CD4-positive, alpha-beta T cell (primary cell): ENCODE data around the gene ACAP3. TPM values are rescaled to one million over a fixed set of nuclear protein-coding genes. Genes with fewer than 3 reads are reported as not detected.

Experiments
- ATAC-seq: fragments of 200-7000 bp; cut with Tn5 transposase; one replicate; pipeline ENCODE4 v1.10.0; 2022; ENCODE audit warnings: mild to moderate bottlenecking; ENCODE audit not compliant: poor library complexity
- CTCF ChIA-PET: fragments of 350-600 bp; sonication (Branson Sonifier 250); formaldehyde crosslinking; loops from one replicate; lab custom pipeline; 2021; ENCODE audit warnings: antibody characterized with exemption, inconsistent platforms; lab: Charles Lee
- POLR2A ChIA-PET: fragments of 350-600 bp; sonication (Branson Sonifier 250); formaldehyde crosslinking; loops from one replicate; lab custom pipeline; 2021; ENCODE audit warnings: antibody characterized with exemption, inconsistent platforms; lab: Charles Lee
- DNase-seq, 14 experiments: peaks; one replicate each; pipeline ENCODE4 v3.0.0-alpha.2; 2013 to 2020; ENCODE audit warnings: mixed read lengths in 2 of 14
- H3K27ac ChIP-seq, 2 donors: one replicate each; pipeline versions ENCODE4 v1.5.1 to v1.7.0; 2013; ENCODE audit warnings: low read length in 2 of 2, low read depth in 1 of 2, mild to moderate bottlenecking in 1 of 2
- H3K27me3 ChIP-seq, 2 experiments: 1 replicate in 1 of 2; 2 replicates in 1 of 2; pipeline versions ENCODE4 v1.6.1 to v1.7.0; 2013; ENCODE audit warnings: low read length in 2 of 2, control low read depth in 1 of 2, mild to moderate bottlenecking in 1 of 2, moderate library complexity in 1 of 2; ENCODE audit not compliant: insufficient read depth in 2 of 2, control insufficient read depth in 1 of 2
- H3K36me3 ChIP-seq: one replicate; pipeline ENCODE4 v1.6.1; 2013; ENCODE audit warnings: low read length, control low read depth; ENCODE audit not compliant: insufficient read depth
- H3K4me1 ChIP-seq: one replicate; pipeline ENCODE4 v1.6.1; 2013; ENCODE audit warnings: low read length, control low read depth; ENCODE audit not compliant: insufficient read depth
- H3K4me3 ChIP-seq: one replicate; pipeline ENCODE4 v1.5.1; 2013; ENCODE audit warnings: mild to moderate bottlenecking, low read length, moderate library complexity
- H3K9me3 ChIP-seq, 2 experiments: 1 replicate in 1 of 2; 2 replicates in 1 of 2; pipeline versions ENCODE4 v1.6.1 to v1.7.0; 2013; ENCODE audit warnings: low read length in 2 of 2, mild to moderate bottlenecking in 2 of 2, control low read depth in 1 of 2, moderate library complexity in 1 of 2; ENCODE audit not compliant: control insufficient read depth in 1 of 2, insufficient read depth in 1 of 2
- H3K27ac Mint-ChIP-seq: one replicate; pipeline ENCODE4 v1.8.0; 2020; ENCODE audit warnings: mixed read lengths
- H3K27me3 Mint-ChIP-seq: one replicate; pipeline ENCODE4 v1.8.0; 2021; ENCODE audit warnings: mixed read lengths
- H3K36me3 Mint-ChIP-seq: one replicate; pipeline ENCODE4 v1.8.0; 2021; ENCODE audit warnings: low read depth, mixed read lengths
- H3K4me1 Mint-ChIP-seq: one replicate; pipeline ENCODE4 v1.8.0; 2021; ENCODE audit warnings: low read depth, mixed read lengths
- H3K4me3 Mint-ChIP-seq: one replicate; pipeline ENCODE4 v1.8.0; 2020; ENCODE audit warnings: mild to moderate bottlenecking, mixed read lengths
- H3K9me3 Mint-ChIP-seq: one replicate; pipeline ENCODE4 v1.8.0; 2020; ENCODE audit warnings: mixed read lengths
- CTCF ChIP-seq: fragments of 200-600 bp; IDR thresholded peaks from one replicate; pipeline ENCODE4 v1.8.0; 2022; ENCODE audit warnings: antibody characterized with exemption, mild to moderate bottlenecking
- intact Hi-C, 2 experiments: fragments of 100-400 bp; cut with DNase I in 1 of 2; cut with micrococcal nuclease in 1 of 2; formaldehyde crosslinking; loops; one replicate each; pipeline versions ENCODE4 v1.15.1 to v1.9.0; 2023 to 2025; cut with DNase I, micrococcal nuclease
- total RNA-seq, 174 experiments: library from RNA in 2 of 174; stranded (reverse) in 2 of 174; gene quantifications; one replicate each; pipeline ENCODE4 v1.2.3 and lab custom pipeline; 2021 to 2026

Gene ACAP3
- total RNA-seq, 2 experiments from 2014 or later = 45.3 to 46.4 TPM

GRCh38 chr1:1352786-1353388 is 45.2 kb upstream of the ACAP3 start:
- Mint-ChIP-seq H3K27me3 (peaks cover 30% of the 10 kb centered on the region), H3K9me3 (no peaks in the 10 kb centered on the region), H3K27ac (peak overlapping the region; percentile 48), H3K4me3 (peak overlapping the region; percentile 80), H3K4me1 (peaks cover 23% of the 10 kb centered on the region), H3K36me3 (no peaks in the 10 kb centered on the region)
- peaks cover 22 to 39% of the 10 kb centered on the region in 2 experiments for H3K27me3 ChIP-seq
- no peak overlapping the region for H3K4me3 ChIP-seq
- H3K4me1 ChIP-seq = peaks cover 37% of the 10 kb centered on the region
- H3K9me3 ChIP-seq = peaks cover 0 to 22% of the 10 kb centered on the region in 2 experiments
- H3K36me3 ChIP-seq = no peaks in the 10 kb centered on the region
- TF ChIP-seq CTCF = no peak
- DNase-seq (no peak), ATAC-seq (no peak)
- no peak overlapping the region for H3K27ac ChIP-seq
- ChIA-PET POLR2A (interaction anchor here (0.6 to 1.2 kb wide), 2 partner anchors 19 to 113 kb away, joined by 3 to 4 read pairs; no protein-coding TSS in a partner anchor), CTCF (interaction anchor here (2.0 kb wide), 1 partner anchor 18 kb away, joined by 9 read pairs; no protein-coding TSS in a partner anchor)
- intact Hi-C loops = no loop called here

GRCh38 chr1:1351511-1352427 is 44.0 kb upstream of the ACAP3 start:
- Histone ChIP-seq H3K4me3 (no peak overlapping the region), H3K36me3 (no peaks in the 10 kb centered on the region), H3K27me3 (peaks cover 15 to 32% of the 10 kb centered on the region in 2 experiments), H3K27ac (no peak overlapping the region), H3K9me3 (peaks cover 0 to 18% of the 10 kb centered on the region in 2 experiments), H3K4me1 (peaks cover 47% of the 10 kb centered on the region)
- ATAC-seq (no peak), DNase-seq (no peak)
- H3K4me1 Mint-ChIP-seq = peaks cover 34% of the 10 kb centered on the region
- H3K9me3 Mint-ChIP-seq = no peaks in the 10 kb centered on the region
- no peaks in the 10 kb centered on the region for H3K36me3 Mint-ChIP-seq
- peak overlapping the region; percentile 80 for H3K4me3 Mint-ChIP-seq
- H3K27ac Mint-ChIP-seq = peak overlapping the region; percentile 48
- peaks cover 21% of the 10 kb centered on the region for H3K27me3 Mint-ChIP-seq
- no peak for TF ChIP-seq CTCF
- ChIA-PET CTCF (no interaction called here), POLR2A (interaction anchor here (1.2 to 1.4 kb wide), 2 partner anchors 20 to 23 kb away, joined by 4 read pairs; partner anchors contain the start of gene AURKAIP1)
- intact Hi-C loops = no loop called here

- H3K4me1 Mint-ChIP-seq = peaks cover 36% of the 10 kb centered on the region
- ATAC-seq (peak; percentile 75), DNase-seq (peak; percentile 58 to 90 (median 70))
- peaks cover 21% of the 10 kb centered on the region for H3K27me3 Mint-ChIP-seq
- Histone ChIP-seq H3K4me1 (peaks cover 58% of the 10 kb centered on the region), H3K36me3 (no peaks in the 10 kb centered on the region), H3K27ac (peak within 1 kb of the TSS in 1 of 2 donors; percentile 53), H3K27me3 (peaks cover 14 to 19% of the 10 kb centered on the region in 2 experiments), H3K9me3 (peaks cover 0 to 17% of the 10 kb centered on the region in 2 experiments), H3K4me3 (peak within 1 kb of the TSS; percentile 58)
- no peak within 1 kb of the TSS for H3K27ac Mint-ChIP-seq
- intact Hi-C loops = loop anchor here (1.0 to 2.0 kb wide), 5 partner anchors 23 to 233 kb away; partner anchors contain the start of genes C1orf159 (in 1 of the 2), CPTP (in 1 of the 2), INTS11 (in 1 of the 2) and PUSL1 (in 1 of the 2)
- peak within 1 kb of the TSS; percentile 86 for H3K4me3 Mint-ChIP-seq
- peak; percentile 27 for TF ChIP-seq CTCF
- ChIA-PET CTCF (interaction anchor here (0.6 kb wide), 1 partner anchor 535 kb away, joined by 3 read pairs; no protein-coding TSS in a partner anchor), POLR2A (interaction anchor here (1.5 to 1.8 kb wide), 2 partner anchors 23 to 50 kb away, joined by 4 to 6 read pairs; partner anchors contain the start of gene CCNL2)
- no peaks in the 10 kb centered on the region for H3K36me3 Mint-ChIP-seq
- no peaks in the 10 kb centered on the region for H3K9me3 Mint-ChIP-seq
Observed at GRCh38 chr1:1349256-1350012, 41.7 kb upstream of the ACAP3 start, which contains the start of gene DVL1. TSS of gene DVL1 (minus strand) at chr1:1349418. CDS start at chr1:1349065, 353 bp downstream.
